Measurements from ENCODE around the gene IL6ST.

The IL6ST gene

DNA sequence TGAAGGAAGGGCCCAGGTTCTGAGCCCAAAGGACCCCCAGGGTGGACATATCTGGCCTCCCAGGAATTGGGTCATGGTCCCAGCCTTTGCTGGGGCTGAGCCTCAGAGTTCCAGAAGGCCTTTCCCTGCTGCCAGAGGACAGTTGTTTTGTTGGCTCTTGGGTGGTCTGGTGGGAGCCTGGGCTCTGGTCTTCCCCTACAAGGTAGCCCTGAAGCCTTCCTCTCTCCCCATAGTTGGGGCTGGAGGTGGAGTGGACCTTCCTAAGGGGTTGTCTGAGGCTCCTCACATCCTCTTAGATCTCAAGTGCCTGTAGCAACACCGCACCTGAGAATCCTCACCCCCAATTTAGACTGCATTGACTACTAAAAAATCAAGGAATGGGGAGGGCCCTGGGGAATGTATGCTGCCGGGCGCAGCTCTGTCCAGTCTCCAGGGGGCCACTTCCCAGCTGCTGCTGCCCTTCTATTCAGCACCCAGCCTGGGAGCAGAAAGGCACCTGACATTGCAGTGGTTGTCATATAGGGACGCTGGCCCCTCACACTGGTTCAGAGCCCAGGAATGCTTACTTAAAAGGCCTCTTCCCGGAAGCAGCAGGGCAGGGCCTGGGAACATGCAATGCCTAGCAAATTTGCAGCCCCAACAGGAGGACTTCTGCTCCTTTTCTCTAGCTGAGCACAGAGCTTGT is 77.2 kb downstream of the IL6ST start:
- no peak for DNase-seq

GRCh38 chr5:55916986-55917385 is 77.8 kb downstream of the IL6ST start:
- no peak for DNase-seq

DNA sequence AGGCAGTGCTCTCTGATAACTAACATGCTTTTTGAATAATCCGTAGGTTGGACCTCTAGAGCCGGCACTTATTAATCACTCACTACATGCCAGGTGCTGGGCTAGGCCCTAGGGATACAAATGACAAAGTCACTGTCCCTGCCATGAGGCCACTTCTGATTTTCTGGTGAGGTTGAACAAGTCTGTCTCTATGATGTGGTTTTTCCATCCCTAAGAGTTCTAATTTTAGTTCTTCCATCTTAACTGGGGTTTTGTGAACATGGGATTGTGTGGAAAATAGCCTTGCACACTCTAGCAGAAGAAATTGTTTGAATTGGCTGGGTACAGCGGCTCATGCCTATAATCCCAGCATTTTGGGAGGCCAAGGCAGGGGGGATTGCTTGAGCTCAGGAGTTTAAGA is 79.0 kb downstream of the IL6ST start:
- DNase-seq = no peak

GRCh38 chr5:55914971-55915370 is 79.8 kb downstream of the IL6ST start:
- DNase-seq = no peak

- DNase-seq = no peak
Observed at GRCh38 chr5:55913466-55914413, 81.0 kb downstream of the IL6ST start.

- DNase-seq = no peak
Observed at GRCh38 chr5:55911784-55912653, 82.7 kb downstream of the IL6ST start.

DNA sequence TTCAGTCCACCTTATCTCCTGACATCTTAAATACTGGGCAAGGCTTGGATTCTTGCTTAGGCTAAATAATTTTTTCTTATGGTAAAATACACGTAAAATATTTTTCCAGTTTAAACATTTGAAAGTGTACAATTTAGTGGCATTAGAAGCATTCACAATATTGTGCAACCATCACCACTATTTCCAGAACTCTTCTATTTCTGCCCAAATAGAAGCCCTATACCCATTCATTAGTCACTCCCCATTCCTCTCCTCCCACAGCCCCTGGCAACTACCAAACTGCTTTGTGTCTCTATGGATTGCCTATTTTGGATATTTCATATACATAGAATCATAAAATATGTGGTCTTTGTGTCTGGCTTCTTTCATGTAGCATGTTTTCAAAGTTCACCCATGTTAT is 86.0 kb downstream of the IL6ST start:
- no peak for DNase-seq

- DNase-seq = no peak
Observed at GRCh38 chr5:55907927-55908326, 86.8 kb downstream of the IL6ST start.

DNA sequence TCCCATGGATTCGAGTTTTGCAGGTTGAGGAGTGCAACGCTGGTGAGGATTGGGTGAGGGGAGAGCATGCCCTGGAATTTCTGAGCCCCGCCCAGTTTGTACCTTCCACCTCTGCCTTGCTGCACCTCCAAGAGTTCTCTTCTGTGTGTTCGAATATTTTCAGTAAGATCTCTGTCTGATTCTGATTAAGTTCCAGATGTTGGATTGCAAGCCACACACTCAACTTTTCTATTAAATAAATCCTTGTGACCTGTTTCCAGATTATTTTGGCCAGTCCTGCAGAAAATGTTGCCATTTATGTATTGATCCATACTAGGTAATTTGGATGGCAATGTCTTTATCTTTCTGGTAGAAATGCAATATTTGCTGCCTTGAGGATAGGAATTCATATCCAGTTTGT is 89.5 kb downstream of the IL6ST start:
- no peak for DNase-seq

GRCh38 chr5:55904152-55904551 is 90.6 kb downstream of the IL6ST start:
- no peak for DNase-seq

DNA sequence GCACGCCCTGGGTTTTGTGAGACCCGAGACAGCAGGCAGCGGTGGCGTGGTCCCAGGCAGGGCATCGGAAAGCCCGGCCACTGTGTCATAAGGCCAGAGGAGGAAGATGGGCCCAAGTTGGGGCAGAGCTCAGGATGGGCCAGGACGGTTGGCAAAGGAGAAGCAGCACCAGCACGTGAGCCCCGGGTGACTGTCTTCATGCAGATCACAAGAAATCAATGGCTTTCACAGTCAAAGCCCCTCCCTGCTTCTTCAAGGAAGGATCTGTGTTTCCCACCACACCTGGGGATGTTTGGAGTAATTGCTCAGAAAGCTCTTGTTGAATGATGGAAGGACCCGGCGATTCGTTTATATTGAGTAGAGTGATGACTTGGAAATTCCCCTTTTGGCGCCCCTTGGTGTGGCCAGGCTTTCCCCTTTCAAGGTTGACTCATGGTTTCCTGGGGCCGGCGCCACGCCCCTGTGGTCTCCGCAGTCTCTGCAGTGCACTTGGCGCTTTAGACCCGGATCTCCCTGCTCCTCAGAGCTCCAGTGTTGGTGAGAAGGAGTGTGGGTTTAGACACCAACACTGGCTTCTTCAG is 91.6 kb downstream of the IL6ST start:
- DNase-seq = peak; percentile 81

DNA sequence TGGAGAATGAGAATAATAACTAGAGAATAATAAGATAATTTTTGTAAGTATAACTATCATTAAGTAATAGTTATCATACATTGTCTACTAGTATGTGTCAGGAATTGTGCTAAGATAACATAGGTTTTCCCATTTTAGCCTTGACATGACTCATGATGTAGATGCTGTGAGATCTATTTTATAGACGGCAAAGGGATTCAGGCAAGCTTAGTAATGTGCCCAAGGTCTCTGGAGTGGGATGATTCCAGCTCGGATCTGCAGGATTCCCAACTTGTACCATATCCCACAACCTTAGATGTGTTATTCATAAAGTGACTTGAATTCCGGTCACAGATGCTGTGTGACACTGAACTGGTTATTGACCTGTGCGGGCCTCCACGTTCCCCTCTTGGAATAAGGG is 92.1 kb downstream of the IL6ST start:
- DNase-seq = no peak

DNA sequence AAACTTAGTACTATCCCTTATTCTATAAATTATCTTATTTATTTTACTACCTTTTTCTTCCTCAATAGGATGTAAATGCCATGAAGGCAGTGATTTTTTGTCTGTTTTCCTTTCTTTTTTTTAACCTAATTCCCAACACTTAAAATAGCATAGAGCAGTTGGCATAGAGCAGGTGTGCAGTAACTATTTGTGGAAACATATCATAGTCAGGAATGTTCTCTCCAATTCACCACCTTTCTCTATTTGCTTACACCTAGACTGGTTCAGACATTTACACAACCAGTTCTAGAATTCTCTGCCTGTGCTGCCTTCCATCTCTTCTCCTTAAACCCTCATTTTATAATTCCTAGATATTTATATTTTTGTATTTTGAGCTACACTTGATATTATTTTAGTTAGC is 94.0 kb downstream of the IL6ST start:
- no peak for DNase-seq

DNA sequence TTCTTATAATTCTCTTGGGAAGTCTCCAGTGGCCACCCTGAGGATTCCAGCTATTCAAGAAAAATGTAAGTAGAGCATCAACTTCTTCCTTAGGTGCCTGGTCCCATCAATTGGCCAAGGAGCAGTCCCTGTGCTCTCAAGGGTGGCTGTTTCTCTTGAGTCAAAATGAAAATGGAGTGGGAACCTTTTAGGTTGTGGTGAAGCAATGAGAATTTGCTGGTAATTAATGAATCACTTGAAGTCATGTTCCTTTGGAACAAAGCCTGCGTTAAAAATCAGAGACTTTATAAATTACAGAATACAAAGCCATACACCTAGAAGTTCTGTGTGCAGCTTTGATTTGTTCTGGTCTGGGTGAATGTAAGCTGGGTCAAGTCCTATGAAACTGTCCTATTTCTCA is 94.7 kb downstream of the IL6ST start:
- DNase-seq = no peak

DNA sequence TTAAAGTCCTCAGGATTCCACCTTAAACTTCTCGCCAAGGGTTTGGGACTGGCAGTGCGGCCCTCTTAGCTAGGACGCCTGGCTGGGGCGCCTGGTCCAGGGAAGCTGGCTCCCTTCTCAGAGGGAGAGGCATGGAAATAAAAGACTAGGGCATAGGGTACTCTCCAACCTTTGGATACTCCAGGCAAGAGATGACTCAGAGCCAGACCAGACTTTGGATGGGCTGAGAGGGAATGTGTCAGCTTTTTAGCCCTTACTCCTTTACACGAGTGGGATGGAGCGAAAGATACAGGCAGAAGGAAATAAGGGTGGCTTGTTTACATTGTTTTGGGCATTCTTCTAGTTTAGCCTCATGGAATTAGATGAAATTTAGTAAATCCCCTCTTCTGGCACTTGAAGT is 95.4 kb downstream of the IL6ST start:
- no peak for DNase-seq

DNA sequence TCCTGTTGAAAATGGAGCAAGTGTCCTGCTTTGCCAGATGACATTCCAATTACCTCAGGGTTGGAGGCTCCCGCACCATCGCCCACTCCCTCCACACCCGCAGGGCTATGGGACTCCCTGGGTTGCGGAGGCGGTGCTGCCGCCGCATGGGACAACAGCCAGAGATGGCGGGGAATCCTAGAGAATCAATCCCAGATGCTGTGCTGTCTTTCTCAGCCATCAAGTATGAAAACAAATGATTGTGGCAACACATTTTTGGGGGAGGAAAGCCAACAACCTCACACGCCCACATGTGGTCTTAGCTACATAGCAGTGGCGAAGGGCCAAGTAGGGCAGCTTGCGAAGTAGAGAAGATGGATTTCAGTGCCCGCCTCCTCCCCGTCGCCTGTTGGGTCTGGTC is 96.9 kb downstream of the IL6ST start:
- no peak for DNase-seq

GRCh38 chr5:55897206-55897894 is 97.4 kb downstream of the IL6ST start:
- DNase-seq = no peak

GRCh38 chr5:55896663-55897062 is 98.1 kb downstream of the IL6ST start:
- no peak for DNase-seq

GRCh38 chr5:55896238-55896637 is 98.5 kb downstream of the IL6ST start:
- no peak for DNase-seq

- no peak for DNase-seq
Observed at GRCh38 chr5:55895346-55895745, 99.4 kb downstream of the IL6ST start.

DNA sequence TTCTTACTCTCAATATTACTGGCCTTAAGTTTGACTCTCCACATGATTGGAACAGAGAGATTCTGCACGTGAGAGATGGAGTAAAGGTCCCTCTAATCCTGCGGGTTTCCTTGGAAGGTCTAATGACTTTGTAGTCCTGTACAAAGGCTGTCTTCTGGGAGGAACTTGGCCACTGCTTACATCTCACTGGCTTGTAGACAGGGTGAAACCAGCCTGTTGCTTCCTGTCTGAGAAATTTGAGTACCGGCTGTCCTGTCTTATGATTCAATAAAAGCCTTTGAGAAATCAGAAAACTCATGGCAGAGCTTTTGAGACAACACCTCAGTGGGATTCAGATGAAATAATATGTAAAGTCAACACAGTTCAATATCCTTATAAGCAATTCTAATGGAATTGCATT is 100.6 kb downstream of the IL6ST start:
- DNase-seq = no peak

DNA sequence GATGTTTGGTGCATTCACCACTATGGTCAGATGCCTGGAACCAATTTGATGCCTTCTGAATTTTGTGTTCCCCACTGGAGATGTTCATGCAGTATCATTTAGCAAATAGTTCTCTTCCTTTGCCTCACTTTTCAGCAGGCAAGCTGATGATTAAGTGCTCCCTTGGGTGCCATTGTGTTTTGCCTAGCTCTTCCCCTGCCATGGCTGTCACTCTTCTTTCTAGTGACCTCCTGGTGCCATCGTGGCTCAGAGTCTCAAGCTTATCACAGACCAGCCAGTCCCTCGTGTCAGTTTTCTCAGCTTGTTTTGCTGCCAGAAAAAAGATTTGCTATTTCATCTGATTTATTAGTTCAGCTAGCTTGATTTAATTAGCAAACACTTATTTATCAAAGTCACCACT is 102.3 kb downstream of the IL6ST start:
- DNase-seq = no peak

Measured in activated CD4-positive, alpha-beta T cell treated with anti-CD3 and anti-CD28 coated beads for 48 hours (primary cell).